Measurements from ENCODE around the gene HARBI1.

Gene HARBI1

GRCh38 chr11:46664612-46665011 lies 47.6 kb upstream of the HARBI1 start:
- no peaks in the 10 kb centered on the region for H3K9me3 ChIP-seq (ENCODE audit: insufficient read depth, low read length, severe bottlenecking)
- peaks cover 20% of the 10 kb centered on the region for H3K4me1 ChIP-seq (ENCODE audit: insufficient read depth, low read length)
- peaks cover 1% of the 10 kb centered on the region; the same call in 1 of the 2 replicates for H4K20me1 ChIP-seq (ENCODE audit: insufficient read depth, low read length)
- H3K4me2 ChIP-seq (ENCODE audit: insufficient read depth, low read length), result no peak overlapping the region
- H3K36me3 ChIP-seq (ENCODE audit: insufficient read depth, low read length), result peaks cover 90% of the 10 kb centered on the region
- no peak overlapping the region for H2AFZ ChIP-seq (ENCODE audit: low read depth, low read length)
- no peak overlapping the region for H3K9ac ChIP-seq (ENCODE audit: low read depth, low read length)
- ATAC-seq (ENCODE audit: insufficient read depth, low read depth) (no peak), DNase-seq (no peak)
- no peaks in the 10 kb centered on the region for H3K27me3 ChIP-seq (ENCODE audit: insufficient read depth, low read length, poor library complexity)
- no peaks in the 10 kb centered on the region for H3K79me2 ChIP-seq (ENCODE audit: insufficient read depth, low read length)
- H3K27ac ChIP-seq (ENCODE audit: low read length), result no peak overlapping the region
- no peak overlapping the region for H3K4me3 ChIP-seq (ENCODE audit: low read depth in 1 of 2, low read length in 2 of 2)
- TF ChIP-seq CTCF (IDR thresholded peaks at IDR 0.05; ENCODE audit: borderline replicate concordance, extremely low read depth, low read length, poor library complexity, severe bottlenecking), result no peak
- TF ChIP-seq EZH2 (IDR thresholded peaks at IDR 0.05; ENCODE audit: borderline replicate concordance, low read depth, low read length, severe bottlenecking), result no peak

- Histone ChIP-seq H3K27me3 (ENCODE audit: insufficient read depth, low read length, poor library complexity) (no peaks in the 10 kb centered on the region), H3K27ac (ENCODE audit: low read length) (no peak overlapping the region), H4K20me1 (ENCODE audit: insufficient read depth, low read length) (no peaks in the 10 kb centered on the region), H3K4me3 (ENCODE audit: low read depth in 1 of 2, low read length in 2 of 2) (no peak overlapping the region), H3K9ac (ENCODE audit: low read depth, low read length) (no peak overlapping the region), H2AFZ (ENCODE audit: low read depth, low read length) (no peak overlapping the region), H3K9me3 (ENCODE audit: insufficient read depth, low read length, severe bottlenecking) (no peaks in the 10 kb centered on the region), H3K36me3 (ENCODE audit: insufficient read depth, low read length) (peaks cover 90% of the 10 kb centered on the region), H3K79me2 (ENCODE audit: insufficient read depth, low read length) (no peaks in the 10 kb centered on the region), H3K4me1 (ENCODE audit: insufficient read depth, low read length) (peaks cover 7% of the 10 kb centered on the region), H3K4me2 (ENCODE audit: insufficient read depth, low read length) (no peak overlapping the region)
- TF ChIP-seq CTCF (IDR thresholded peaks at IDR 0.05; ENCODE audit: borderline replicate concordance, extremely low read depth, low read length, poor library complexity, severe bottlenecking) (no peak), EZH2 (IDR thresholded peaks at IDR 0.05; ENCODE audit: borderline replicate concordance, low read depth, low read length, severe bottlenecking) (no peak)
- ATAC-seq (ENCODE audit: insufficient read depth, low read depth) (no peak), DNase-seq (no peak)
Observed at GRCh38 chr11:46663277-46663940, 46.4 kb upstream of the HARBI1 start.

- no peaks in the 10 kb centered on the region for H3K27me3 ChIP-seq (ENCODE audit: insufficient read depth, low read length, poor library complexity)
- H3K4me2 ChIP-seq (ENCODE audit: insufficient read depth, low read length), result no peak overlapping the region
- no peaks in the 10 kb centered on the region for H3K4me1 ChIP-seq (ENCODE audit: insufficient read depth, low read length)
- H3K36me3 ChIP-seq (ENCODE audit: insufficient read depth, low read length), result peaks cover 90% of the 10 kb centered on the region
- no peaks in the 10 kb centered on the region for H4K20me1 ChIP-seq (ENCODE audit: insufficient read depth, low read length)
- H3K79me2 ChIP-seq (ENCODE audit: insufficient read depth, low read length), result no peaks in the 10 kb centered on the region
- no peak for DNase-seq
- no peak overlapping the region for H3K27ac ChIP-seq (ENCODE audit: low read length)
- H2AFZ ChIP-seq (ENCODE audit: low read depth, low read length), result no peak overlapping the region
- H3K9ac ChIP-seq (ENCODE audit: low read depth, low read length), result no peak overlapping the region
- H3K4me3 ChIP-seq (ENCODE audit: low read depth in 1 of 2, low read length in 2 of 2), result no peak overlapping the region
- H3K9me3 ChIP-seq (ENCODE audit: insufficient read depth, low read length, severe bottlenecking), result no peaks in the 10 kb centered on the region
- TF ChIP-seq EZH2 (IDR thresholded peaks at IDR 0.05; ENCODE audit: borderline replicate concordance, low read depth, low read length, severe bottlenecking) (no peak), CTCF (IDR thresholded peaks at IDR 0.05; ENCODE audit: borderline replicate concordance, extremely low read depth, low read length, poor library complexity, severe bottlenecking) (no peak)
- no peak for ATAC-seq (ENCODE audit: insufficient read depth, low read depth)
Observed at GRCh38 chr11:46662366-46662765, 45.3 kb upstream of the HARBI1 start.
